ENCODE results near the gene MALAT1. TPM values are rescaled to one million over a fixed set of nuclear protein-coding genes. Genes with fewer than 3 reads are reported as not detected.

MALAT1 gene
- total and polyA plus RNA-seq, 2 donors (not counting 1 experiment from before 2014, with no cell fraction given), result 646 to 32,417 TPM

DNA sequence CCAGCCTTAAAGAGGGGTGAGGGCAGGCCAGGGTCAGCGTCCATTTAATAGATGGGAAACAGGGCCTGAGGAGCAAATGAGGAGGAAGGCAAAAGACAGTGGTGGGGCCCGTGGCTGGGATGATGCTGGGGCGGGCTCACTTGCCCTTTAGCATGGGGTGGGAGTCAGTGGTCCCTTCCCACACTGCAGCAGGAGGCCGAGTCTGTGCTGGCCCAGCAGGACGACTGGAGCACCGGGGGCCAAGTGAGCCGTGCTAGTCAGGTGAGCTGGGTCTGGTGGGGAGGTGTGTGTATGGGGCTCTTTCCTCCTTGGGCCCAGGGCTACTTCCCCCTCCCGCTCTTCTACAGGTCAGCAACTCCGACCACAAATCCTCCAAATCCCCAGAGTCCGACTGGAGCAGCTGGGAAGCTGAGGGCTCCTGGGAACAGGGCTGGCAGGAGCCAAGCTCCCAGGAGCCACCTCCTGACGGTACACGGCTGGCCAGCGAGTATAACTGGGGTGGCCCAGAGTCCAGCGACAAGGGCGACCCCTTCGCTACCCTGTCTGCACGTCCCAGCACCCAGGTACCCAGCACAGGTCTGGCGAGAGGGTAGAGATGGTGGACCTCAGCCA lies 38.9 kb downstream of the MALAT1 start:
- ATAC-seq (ENCODE audit: low read depth) (no peak), DNase-seq (no peak)
- Histone ChIP-seq H3K36me3 (replicated peaks in 1 of 2; ENCODE audit: control extremely low read depth in 1 of 2, control insufficient read depth in 1 of 2, extremely low read depth in 1 of 2, insufficient read depth in 2 of 2, low read length in 1 of 2) (peaks cover 2 to 31% of the 10 kb centered on the region in 2 experiments), H3K79me2 (ENCODE audit: control insufficient read depth, insufficient read depth, low read length) (no peaks in the 10 kb centered on the region), H3K4me3 (ENCODE audit: control extremely low read depth in 1 of 5, extremely low read depth in 1 of 5, insufficient read depth in 1 of 5, low read depth in 2 of 5, low read length in 4 of 5) (no peak overlapping the region), H4K20me1 (ENCODE audit: control insufficient read depth, insufficient read depth, low read length, poor library complexity, severe bottlenecking) (peaks cover 7% of the 10 kb centered on the region), H3K9me3 (ENCODE audit: control extremely low read depth in 1 of 3, control insufficient read depth in 2 of 3, insufficient read depth in 1 of 3, low read length in 2 of 3) (no peaks in the 10 kb centered on the region), H3K27me3 (replicated peaks in 1 of 4; ENCODE audit: control extremely low read depth in 1 of 4, control insufficient read depth in 3 of 4, insufficient read depth in 4 of 4, low read length in 3 of 4) (no peaks in the 10 kb centered on the region), H3K4me2 (replicated peaks; ENCODE audit: low read depth, low read length, poor library complexity, severe bottlenecking) (no peak overlapping the region), H3K4me1 (ENCODE audit: control insufficient read depth in 2 of 2, insufficient read depth in 2 of 2, low read length in 2 of 2) (peaks cover 12 to 17% of the 10 kb centered on the region in 2 donors), H3K27ac (ENCODE audit: low read length in 2 of 2) (no peak overlapping the region), H3K9ac (ENCODE audit: low read length) (no peak overlapping the region), H2AFZ (ENCODE audit: insufficient read depth, low read depth, low read length, poor library complexity, severe bottlenecking) (no peak overlapping the region)
- H3K4me1 Mint-ChIP-seq, result peaks cover 16% of the 10 kb centered on the region
- no peaks in the 10 kb centered on the region for H3K9me3 Mint-ChIP-seq (ENCODE audit: insufficient read depth)
- intact Hi-C loops (cut with micrococcal nuclease), result no loop called here
- no peaks in the 10 kb centered on the region for H3K27me3 Mint-ChIP-seq
- no peak for TF ChIP-seq EZH2 (IDR thresholded peaks at IDR 0.05; ENCODE audit: borderline replicate concordance, insufficient read depth, low read depth, low read length, poor library complexity, severe bottlenecking)
- TF ChIP-seq, protein P1, sequence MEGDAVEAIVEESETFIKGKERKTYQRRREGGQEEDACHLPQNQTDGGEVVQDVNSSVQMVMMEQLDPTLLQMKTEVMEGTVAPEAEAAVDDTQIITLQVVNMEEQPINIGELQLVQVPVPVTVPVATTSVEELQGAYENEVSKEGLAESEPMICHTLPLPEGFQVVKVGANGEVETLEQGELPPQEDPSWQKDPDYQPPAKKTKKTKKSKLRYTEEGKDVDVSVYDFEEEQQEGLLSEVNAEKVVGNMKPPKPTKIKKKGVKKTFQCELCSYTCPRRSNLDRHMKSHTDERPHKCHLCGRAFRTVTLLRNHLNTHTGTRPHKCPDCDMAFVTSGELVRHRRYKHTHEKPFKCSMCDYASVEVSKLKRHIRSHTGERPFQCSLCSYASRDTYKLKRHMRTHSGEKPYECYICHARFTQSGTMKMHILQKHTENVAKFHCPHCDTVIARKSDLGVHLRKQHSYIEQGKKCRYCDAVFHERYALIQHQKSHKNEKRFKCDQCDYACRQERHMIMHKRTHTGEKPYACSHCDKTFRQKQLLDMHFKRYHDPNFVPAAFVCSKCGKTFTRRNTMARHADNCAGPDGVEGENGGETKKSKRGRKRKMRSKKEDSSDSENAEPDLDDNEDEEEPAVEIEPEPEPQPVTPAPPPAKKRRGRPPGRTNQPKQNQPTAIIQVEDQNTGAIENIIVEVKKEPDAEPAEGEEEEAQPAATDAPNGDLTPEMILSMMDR (IDR thresholded peaks at IDR 0.05), result no peak
- H3K27ac Mint-ChIP-seq, result peak overlapping the region; percentile 29
- CTCF ChIA-PET, result interaction anchor here (0.9 to 2.5 kb wide), 3 partner anchors 14 to 28 kb away, joined by 3 to 9 read pairs (median 6); no protein-coding TSS in a partner anchor
- POLR2A ChIA-PET, result no interaction called here
- peak overlapping the region; percentile 37 for H3K4me3 Mint-ChIP-seq
- 92% methylated on average over 14 of the region's 18 CpGs for WGBS (ENCODE audit: insufficient coverage)

DNA sequence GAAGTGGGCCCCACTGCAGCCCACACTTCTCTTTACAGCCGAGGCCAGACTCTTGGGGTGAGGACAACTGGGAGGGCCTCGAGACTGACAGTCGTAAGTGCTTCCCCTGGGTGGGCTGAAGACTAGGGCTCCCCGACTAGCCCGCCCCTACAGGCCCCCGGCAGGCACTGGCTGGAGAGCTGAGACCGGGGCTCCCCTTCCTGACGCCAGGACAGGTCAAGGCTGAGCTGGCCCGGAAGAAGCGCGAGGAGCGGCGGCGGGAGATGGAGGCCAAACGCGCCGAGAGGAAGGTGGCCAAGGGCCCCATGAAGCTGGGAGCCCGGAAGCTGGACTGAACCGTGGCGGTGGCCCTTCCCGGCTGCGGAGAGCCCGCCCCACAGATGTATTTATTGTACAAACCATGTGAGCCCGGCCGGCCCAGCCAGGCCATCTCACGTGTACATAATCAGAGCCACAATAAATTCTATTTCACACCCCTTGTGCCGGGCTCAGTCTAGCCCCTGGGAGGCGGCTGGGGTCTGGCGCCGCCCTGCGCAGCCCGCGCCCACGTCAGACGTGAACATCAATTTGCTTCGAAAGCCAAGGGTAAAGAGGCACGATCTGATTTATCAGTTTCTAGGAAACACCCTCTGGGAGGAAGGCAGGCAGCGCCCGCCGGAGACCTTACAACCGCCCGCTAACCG lies 39.5 kb downstream of the MALAT1 start:
- Histone ChIP-seq H3K9me3 (ENCODE audit: control extremely low read depth in 1 of 3, control insufficient read depth in 2 of 3, insufficient read depth in 1 of 3, low read length in 2 of 3) (no peaks in the 10 kb centered on the region), H3K4me2 (replicated peaks; ENCODE audit: low read depth, low read length, poor library complexity, severe bottlenecking) (no peak overlapping the region), H3K4me1 (ENCODE audit: control insufficient read depth in 2 of 2, insufficient read depth in 2 of 2, low read length in 2 of 2) (peaks cover 12 to 17% of the 10 kb centered on the region in 2 donors), H3K79me2 (ENCODE audit: control insufficient read depth, insufficient read depth, low read length) (no peaks in the 10 kb centered on the region), H3K27me3 (replicated peaks in 1 of 4; ENCODE audit: control extremely low read depth in 1 of 4, control insufficient read depth in 3 of 4, insufficient read depth in 4 of 4, low read length in 3 of 4) (no peaks in the 10 kb centered on the region), H2AFZ (ENCODE audit: insufficient read depth, low read depth, low read length, poor library complexity, severe bottlenecking) (no peak overlapping the region), H3K9ac (ENCODE audit: low read length) (no peak overlapping the region), H4K20me1 (ENCODE audit: control insufficient read depth, insufficient read depth, low read length, poor library complexity, severe bottlenecking) (peaks cover 7% of the 10 kb centered on the region), H3K4me3 (ENCODE audit: control extremely low read depth in 1 of 5, extremely low read depth in 1 of 5, insufficient read depth in 1 of 5, low read depth in 2 of 5, low read length in 4 of 5) (no peak overlapping the region), H3K36me3 (replicated peaks in 1 of 2; ENCODE audit: control extremely low read depth in 1 of 2, control insufficient read depth in 1 of 2, extremely low read depth in 1 of 2, insufficient read depth in 2 of 2, low read length in 1 of 2) (peaks cover 2 to 25% of the 10 kb centered on the region in 2 experiments), H3K27ac (ENCODE audit: low read length in 2 of 2) (no peak overlapping the region)
- peak overlapping the region; percentile 59 for H3K4me3 Mint-ChIP-seq
- TF ChIP-seq EZH2 (IDR thresholded peaks at IDR 0.05; ENCODE audit: borderline replicate concordance, insufficient read depth, low read depth, low read length, poor library complexity, severe bottlenecking), result no peak
- TF ChIP-seq, protein P1 (IDR thresholded peaks at IDR 0.05), result no peak
- intact Hi-C loops (cut with micrococcal nuclease), result no loop called here
- POLR2A ChIA-PET, result interaction anchor here (1.1 kb wide), 1 partner anchor 13 kb away, joined by 3 read pairs; the partner anchor contains the start of gene SCYL1
- CTCF ChIA-PET, result interaction anchor here (0.9 to 9.2 kb wide), 3 partner anchors 14 to 34 kb away, joined by 3 to 86 read pairs (median 6); partner anchors contain the start of genes FAM89B and ZNRD2
- ATAC-seq (ENCODE audit: low read depth), result no peak
- 97% methylated on average over 42 of the region's 43 CpGs for WGBS (ENCODE audit: insufficient coverage)
- H3K27ac Mint-ChIP-seq, result peak overlapping the region; percentile 74
- peaks cover 17% of the 10 kb centered on the region for H3K4me1 Mint-ChIP-seq
- H3K9me3 Mint-ChIP-seq (ENCODE audit: insufficient read depth), result no peaks in the 10 kb centered on the region
- no peak for DNase-seq
- no peaks in the 10 kb centered on the region for H3K27me3 Mint-ChIP-seq
